CD4-positive, alpha-beta T cell (primary cell): ENCODE measurements around the gene INTS3. TPM values are rescaled to one million over a fixed set of nuclear protein-coding genes. Genes with fewer than 3 reads are reported as not detected.
"Not testable (repeated sequence)": the region's sequence is repeated elsewhere in the genome, so short reads cannot be mapped to it uniquely, and the experiment has no call there.

Experiments used
- ATAC-seq: fragments of 200-7000 bp; cut with Tn5 transposase; one replicate; pipeline ENCODE4 v1.10.0; 2022; ENCODE audit warnings: mild to moderate bottlenecking; ENCODE audit not compliant: poor library complexity
- CTCF ChIA-PET: fragments of 350-600 bp; sonication (Branson Sonifier 250); formaldehyde crosslinking; loops from one replicate; lab custom pipeline; 2021; ENCODE audit warnings: antibody characterized with exemption, inconsistent platforms; lab: Charles Lee
- POLR2A ChIA-PET: fragments of 350-600 bp; sonication (Branson Sonifier 250); formaldehyde crosslinking; loops from one replicate; lab custom pipeline; 2021; ENCODE audit warnings: antibody characterized with exemption, inconsistent platforms; lab: Charles Lee
- DNase-seq, 14 experiments: peaks; one replicate each; pipeline ENCODE4 v3.0.0-alpha.2; 2013 to 2020; ENCODE audit warnings: mixed read lengths in 2 of 14
- H3K27ac ChIP-seq, 2 donors: one replicate each; pipeline versions ENCODE4 v1.5.1 to v1.7.0; 2013; ENCODE audit warnings: low read length in 2 of 2, low read depth in 1 of 2, mild to moderate bottlenecking in 1 of 2
- H3K27me3 ChIP-seq, 2 experiments: 1 replicate in 1 of 2; 2 replicates in 1 of 2; pipeline versions ENCODE4 v1.6.1 to v1.7.0; 2013; ENCODE audit warnings: low read length in 2 of 2, control low read depth in 1 of 2, mild to moderate bottlenecking in 1 of 2, moderate library complexity in 1 of 2; ENCODE audit not compliant: insufficient read depth in 2 of 2, control insufficient read depth in 1 of 2
- H3K36me3 ChIP-seq: one replicate; pipeline ENCODE4 v1.6.1; 2013; ENCODE audit warnings: low read length, control low read depth; ENCODE audit not compliant: insufficient read depth
- H3K4me1 ChIP-seq: one replicate; pipeline ENCODE4 v1.6.1; 2013; ENCODE audit warnings: low read length, control low read depth; ENCODE audit not compliant: insufficient read depth
- H3K4me3 ChIP-seq: one replicate; pipeline ENCODE4 v1.5.1; 2013; ENCODE audit warnings: mild to moderate bottlenecking, low read length, moderate library complexity
- H3K9me3 ChIP-seq, 2 experiments: 1 replicate in 1 of 2; 2 replicates in 1 of 2; pipeline versions ENCODE4 v1.6.1 to v1.7.0; 2013; ENCODE audit warnings: low read length in 2 of 2, mild to moderate bottlenecking in 2 of 2, control low read depth in 1 of 2, moderate library complexity in 1 of 2; ENCODE audit not compliant: control insufficient read depth in 1 of 2, insufficient read depth in 1 of 2
- H3K27ac Mint-ChIP-seq: one replicate; pipeline ENCODE4 v1.8.0; 2020; ENCODE audit warnings: mixed read lengths
- H3K27me3 Mint-ChIP-seq: one replicate; pipeline ENCODE4 v1.8.0; 2021; ENCODE audit warnings: mixed read lengths
- H3K36me3 Mint-ChIP-seq: one replicate; pipeline ENCODE4 v1.8.0; 2021; ENCODE audit warnings: low read depth, mixed read lengths
- H3K4me1 Mint-ChIP-seq: one replicate; pipeline ENCODE4 v1.8.0; 2021; ENCODE audit warnings: low read depth, mixed read lengths
- H3K4me3 Mint-ChIP-seq: one replicate; pipeline ENCODE4 v1.8.0; 2020; ENCODE audit warnings: mild to moderate bottlenecking, mixed read lengths
- H3K9me3 Mint-ChIP-seq: one replicate; pipeline ENCODE4 v1.8.0; 2020; ENCODE audit warnings: mixed read lengths
- intact Hi-C, 2 experiments: fragments of 100-400 bp; cut with DNase I in 1 of 2; cut with micrococcal nuclease in 1 of 2; formaldehyde crosslinking; loops; one replicate each; pipeline versions ENCODE4 v1.15.1 to v1.9.0; 2023 to 2025; cut with DNase I, micrococcal nuclease
- total RNA-seq, 174 experiments: library from RNA in 2 of 174; stranded (reverse) in 2 of 174; gene quantifications; one replicate each; pipeline ENCODE4 v1.2.3 and lab custom pipeline; 2021 to 2026
- TF ChIP-seq, protein P1 (sequence below): fragments of 200-600 bp; IDR thresholded peaks from one replicate; pipeline ENCODE4 v1.8.0; 2022; ENCODE audit warnings: antibody characterized with exemption, mild to moderate bottlenecking

The INTS3 gene
- total RNA-seq, 2 experiments from 2014 or later: 24.9 to 27.4 TPM

DNA sequence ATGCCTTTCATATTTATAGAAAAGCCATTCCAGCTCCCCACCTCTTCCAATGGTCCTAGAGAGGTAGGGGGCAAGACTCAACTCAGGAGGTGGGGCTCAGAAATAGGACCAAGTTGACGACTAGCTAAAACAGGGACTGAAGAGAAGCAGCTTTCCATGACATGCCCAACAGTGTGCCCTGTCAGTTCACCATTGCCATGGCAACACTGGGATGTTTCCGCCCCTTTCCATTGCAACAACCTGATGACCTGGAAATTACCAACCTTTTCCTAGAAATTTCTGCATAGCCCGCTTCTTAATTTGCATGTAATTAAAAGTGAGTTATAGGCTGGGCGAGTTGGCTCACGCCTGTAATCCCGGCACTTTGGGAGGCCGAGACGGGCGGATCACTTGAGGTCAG, 22.4 kb upstream of the INTS3 start:
- POLR2A ChIA-PET: no interaction called here
- Mint-ChIP-seq H3K9me3 (no peaks in the 10 kb centered on the region), H3K27ac (no peak overlapping the region), H3K36me3 (no peaks in the 10 kb centered on the region), H3K27me3 (peaks cover under 1% of the 10 kb centered on the region), H3K4me1 (no peaks in the 10 kb centered on the region), H3K4me3 (no peak overlapping the region)
- no peak overlapping the region for H3K4me3 ChIP-seq
- CTCF ChIA-PET: no interaction called here
- H3K27me3 ChIP-seq: peaks cover 0 to 3% of the 10 kb centered on the region in 2 experiments
- TF ChIP-seq, protein P1, sequence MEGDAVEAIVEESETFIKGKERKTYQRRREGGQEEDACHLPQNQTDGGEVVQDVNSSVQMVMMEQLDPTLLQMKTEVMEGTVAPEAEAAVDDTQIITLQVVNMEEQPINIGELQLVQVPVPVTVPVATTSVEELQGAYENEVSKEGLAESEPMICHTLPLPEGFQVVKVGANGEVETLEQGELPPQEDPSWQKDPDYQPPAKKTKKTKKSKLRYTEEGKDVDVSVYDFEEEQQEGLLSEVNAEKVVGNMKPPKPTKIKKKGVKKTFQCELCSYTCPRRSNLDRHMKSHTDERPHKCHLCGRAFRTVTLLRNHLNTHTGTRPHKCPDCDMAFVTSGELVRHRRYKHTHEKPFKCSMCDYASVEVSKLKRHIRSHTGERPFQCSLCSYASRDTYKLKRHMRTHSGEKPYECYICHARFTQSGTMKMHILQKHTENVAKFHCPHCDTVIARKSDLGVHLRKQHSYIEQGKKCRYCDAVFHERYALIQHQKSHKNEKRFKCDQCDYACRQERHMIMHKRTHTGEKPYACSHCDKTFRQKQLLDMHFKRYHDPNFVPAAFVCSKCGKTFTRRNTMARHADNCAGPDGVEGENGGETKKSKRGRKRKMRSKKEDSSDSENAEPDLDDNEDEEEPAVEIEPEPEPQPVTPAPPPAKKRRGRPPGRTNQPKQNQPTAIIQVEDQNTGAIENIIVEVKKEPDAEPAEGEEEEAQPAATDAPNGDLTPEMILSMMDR: no peak
- no peaks in the 10 kb centered on the region for H3K4me1 ChIP-seq
- no peak overlapping the region for H3K27ac ChIP-seq
- intact Hi-C loops: no loop called here
- DNase-seq (no peak), ATAC-seq (no peak)
- no peaks in the 10 kb centered on the region for H3K36me3 ChIP-seq
- H3K9me3 ChIP-seq: no peaks in the 10 kb centered on the region

- Mint-ChIP-seq H3K9me3 (no peaks in the 10 kb centered on the region), H3K36me3 (no peaks in the 10 kb centered on the region), H3K4me1 (no peaks in the 10 kb centered on the region), H3K27me3 (peaks cover 4% of the 10 kb centered on the region), H3K4me3 (no peak overlapping the region), H3K27ac (no peak overlapping the region)
- POLR2A ChIA-PET: no interaction called here
- intact Hi-C loops: no loop called here
- Histone ChIP-seq H3K9me3 (no peaks in the 10 kb centered on the region), H3K27me3 (peaks cover 0 to 3% of the 10 kb centered on the region in 2 experiments), H3K36me3 (no peaks in the 10 kb centered on the region), H3K4me1 (no peaks in the 10 kb centered on the region), H3K4me3 (no peak overlapping the region), H3K27ac (no peak overlapping the region)
- CTCF ChIA-PET: interaction anchor here (0.6 kb wide), 1 partner anchor 307 kb away, joined by 3 read pairs; no protein-coding TSS in a partner anchor
- no peak for DNase-seq
- TF ChIP-seq, protein P1: no peak
- no peak for ATAC-seq
These were observed 16.8 kb upstream of the INTS3 start for GRCh38 chr1:153711026-153711425.

- H3K4me1 Mint-ChIP-seq, intact Hi-C loops, H3K4me1 ChIP-seq, H3K36me3 Mint-ChIP-seq, H3K9me3 Mint-ChIP-seq, H3K9me3 ChIP-seq, H3K27me3 ChIP-seq, H3K4me3 ChIP-seq, H3K4me3 Mint-ChIP-seq, H3K36me3 ChIP-seq, CTCF ChIA-PET, H3K27ac Mint-ChIP-seq, DNase-seq, H3K27ac ChIP-seq, ATAC-seq, H3K27me3 Mint-ChIP-seq: not testable (repeated sequence)
- POLR2A ChIA-PET: interaction anchor here (0.9 kb wide), 1 partner anchor 11 kb away, joined by 3 read pairs; the partner anchor contains the start of gene INTS3
These were observed 11.6 kb upstream of the INTS3 start for GRCh38 chr1:153716211-153716610.

GRCh38 chr1:153717330-153717729, 10.5 kb upstream of the INTS3 start:
- POLR2A ChIA-PET: no interaction called here
- Mint-ChIP-seq H3K36me3 (no peaks in the 10 kb centered on the region), H3K9me3 (no peaks in the 10 kb centered on the region), H3K4me1 (no peaks in the 10 kb centered on the region), H3K4me3 (no peak overlapping the region), H3K27ac (no peak overlapping the region), H3K27me3 (no peaks in the 10 kb centered on the region)
- H3K27me3 ChIP-seq: no peaks in the 10 kb centered on the region
- H3K4me3 ChIP-seq: no peak overlapping the region
- no peaks in the 10 kb centered on the region for H3K4me1 ChIP-seq
- no peaks in the 10 kb centered on the region for H3K9me3 ChIP-seq
- no peak overlapping the region for H3K27ac ChIP-seq
- H3K36me3 ChIP-seq: no peaks in the 10 kb centered on the region
- TF ChIP-seq, protein P1: no peak
- CTCF ChIA-PET: no interaction called here
- ATAC-seq (no peak), DNase-seq (no peak)
- intact Hi-C loops: no loop called here
